ENCODE measurements around the gene PEX16. TPM values are rescaled to one million over a fixed set of nuclear protein-coding genes. Genes with fewer than 3 reads are reported as not detected.

PEX16 gene
- total RNA-seq, 2 donors from 2014 or later: 30.0 to 44.9 TPM

GRCh38 chr11:45872651-45873356 lies 44.9 kb downstream of the PEX16 start:
- TF ChIP-seq, protein P1, sequence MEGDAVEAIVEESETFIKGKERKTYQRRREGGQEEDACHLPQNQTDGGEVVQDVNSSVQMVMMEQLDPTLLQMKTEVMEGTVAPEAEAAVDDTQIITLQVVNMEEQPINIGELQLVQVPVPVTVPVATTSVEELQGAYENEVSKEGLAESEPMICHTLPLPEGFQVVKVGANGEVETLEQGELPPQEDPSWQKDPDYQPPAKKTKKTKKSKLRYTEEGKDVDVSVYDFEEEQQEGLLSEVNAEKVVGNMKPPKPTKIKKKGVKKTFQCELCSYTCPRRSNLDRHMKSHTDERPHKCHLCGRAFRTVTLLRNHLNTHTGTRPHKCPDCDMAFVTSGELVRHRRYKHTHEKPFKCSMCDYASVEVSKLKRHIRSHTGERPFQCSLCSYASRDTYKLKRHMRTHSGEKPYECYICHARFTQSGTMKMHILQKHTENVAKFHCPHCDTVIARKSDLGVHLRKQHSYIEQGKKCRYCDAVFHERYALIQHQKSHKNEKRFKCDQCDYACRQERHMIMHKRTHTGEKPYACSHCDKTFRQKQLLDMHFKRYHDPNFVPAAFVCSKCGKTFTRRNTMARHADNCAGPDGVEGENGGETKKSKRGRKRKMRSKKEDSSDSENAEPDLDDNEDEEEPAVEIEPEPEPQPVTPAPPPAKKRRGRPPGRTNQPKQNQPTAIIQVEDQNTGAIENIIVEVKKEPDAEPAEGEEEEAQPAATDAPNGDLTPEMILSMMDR (IDR thresholded peaks at IDR 0.05): peak; percentile 54
- intact Hi-C loops (cut with DNase I): loop anchor here (10.0 kb wide), 1 partner anchor 132 kb away; no protein-coding TSS in a partner anchor
- no peak for DNase-seq
- no peak overlapping the region for H3K4me3 ChIP-seq
- H3K27me3 ChIP-seq: no peaks in the 10 kb centered on the region
- no peak overlapping the region for H3K9ac ChIP-seq (ENCODE audit: low read depth in 2 of 2, low read length in 2 of 2)
- no peak overlapping the region for H3K27ac ChIP-seq
- no peaks in the 10 kb centered on the region for H3K9me3 ChIP-seq
- H3K4me1 ChIP-seq: no peaks in the 10 kb centered on the region
- peaks cover 34% of the 10 kb centered on the region for H3K36me3 ChIP-seq

DNA sequence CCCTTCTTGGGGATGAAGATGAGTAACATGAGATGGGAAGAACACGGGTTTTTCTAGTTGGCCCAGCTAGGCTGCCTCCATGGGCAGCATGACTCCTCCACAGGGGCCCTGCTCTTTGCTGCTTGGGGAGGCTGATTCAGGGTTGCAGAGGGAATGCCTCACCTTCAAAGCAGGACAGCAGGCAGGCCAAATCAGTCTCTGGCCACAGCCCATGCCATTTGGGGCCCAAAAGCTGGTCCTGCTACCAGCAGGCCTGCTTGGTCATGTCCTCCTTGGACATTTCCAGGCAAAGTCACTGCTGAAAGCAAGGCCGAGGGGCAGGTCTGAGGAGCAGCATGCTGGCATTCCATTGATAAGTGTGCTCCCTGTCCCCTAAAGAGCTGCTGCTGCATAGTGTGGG lies 46.0 kb downstream of the PEX16 start:
- no peak for DNase-seq
- Histone ChIP-seq H3K36me3 (peaks cover 37% of the 10 kb centered on the region), H3K27ac (no peak overlapping the region), H3K27me3 (no peaks in the 10 kb centered on the region), H3K4me1 (no peaks in the 10 kb centered on the region), H3K9me3 (no peaks in the 10 kb centered on the region), H3K9ac (ENCODE audit: low read depth in 2 of 2, low read length in 2 of 2) (no peak overlapping the region), H3K4me3 (no peak overlapping the region)
- TF ChIP-seq, protein P1 (IDR thresholded peaks at IDR 0.05): no peak
- intact Hi-C loops (cut with DNase I): loop anchor here (10.0 kb wide), 1 partner anchor 133 kb away; no protein-coding TSS in a partner anchor

DNA sequence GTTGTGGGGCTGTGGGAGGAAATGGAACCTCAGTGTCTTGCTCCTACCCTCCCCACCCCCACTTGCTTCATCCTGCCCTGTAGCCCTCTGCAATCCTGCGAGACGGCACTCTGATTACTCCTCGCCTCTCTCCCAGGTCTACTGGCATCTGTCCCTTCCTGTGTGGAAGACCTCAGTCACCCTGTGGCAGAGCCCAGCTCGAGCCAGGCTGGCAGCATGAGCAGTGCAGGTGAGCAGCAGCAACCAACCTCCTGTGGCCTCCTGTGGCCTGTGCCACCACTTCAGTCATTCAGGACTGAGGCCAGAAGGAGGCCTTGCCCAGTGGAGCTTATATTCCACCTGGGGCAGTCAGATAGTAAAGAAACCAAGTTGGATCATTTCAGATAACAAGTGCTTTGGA lies 47.0 kb downstream of the PEX16 start:
- intact Hi-C loops (cut with DNase I): loop anchor here (10.0 kb wide), 1 partner anchor 134 kb away; no protein-coding TSS in a partner anchor
- no peaks in the 10 kb centered on the region for H3K27me3 ChIP-seq
- no peaks in the 10 kb centered on the region for H3K4me1 ChIP-seq
- no peak overlapping the region for H3K4me3 ChIP-seq
- TF ChIP-seq, protein P1 (IDR thresholded peaks at IDR 0.05): no peak
- no peaks in the 10 kb centered on the region for H3K9me3 ChIP-seq
- no peak for DNase-seq
- H3K36me3 ChIP-seq: peaks cover 41% of the 10 kb centered on the region
- H3K9ac ChIP-seq (ENCODE audit: low read depth in 2 of 2, low read length in 2 of 2): no peak overlapping the region
- H3K27ac ChIP-seq: no peak overlapping the region

DNA sequence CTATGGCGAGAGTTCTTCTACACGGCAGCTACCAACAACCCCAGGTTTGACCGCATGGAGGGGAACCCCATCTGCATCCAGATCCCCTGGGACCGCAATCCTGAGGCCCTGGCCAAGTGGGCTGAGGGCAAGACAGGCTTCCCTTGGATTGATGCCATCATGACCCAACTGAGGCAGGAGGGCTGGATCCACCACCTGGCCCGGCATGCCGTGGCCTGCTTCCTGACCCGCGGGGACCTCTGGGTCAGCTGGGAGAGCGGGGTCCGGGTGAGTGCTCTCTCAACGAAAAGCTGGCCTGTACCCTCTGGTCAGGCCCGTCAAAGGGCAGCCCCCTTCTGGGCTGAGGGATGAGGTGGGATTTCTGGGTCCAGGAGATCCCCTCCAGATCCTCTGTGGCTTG lies 48.1 kb downstream of the PEX16 start:
- Histone ChIP-seq H3K27ac (no peak overlapping the region), H3K9me3 (no peaks in the 10 kb centered on the region), H3K4me1 (no peaks in the 10 kb centered on the region), H3K9ac (ENCODE audit: low read depth in 2 of 2, low read length in 2 of 2) (no peak overlapping the region), H3K36me3 (peaks cover 41% of the 10 kb centered on the region), H3K27me3 (no peaks in the 10 kb centered on the region), H3K4me3 (no peak overlapping the region)
- intact Hi-C loops (cut with DNase I): no loop called here
- no peak for DNase-seq
- TF ChIP-seq, protein P1 (IDR thresholded peaks at IDR 0.05): no peak

DNA sequence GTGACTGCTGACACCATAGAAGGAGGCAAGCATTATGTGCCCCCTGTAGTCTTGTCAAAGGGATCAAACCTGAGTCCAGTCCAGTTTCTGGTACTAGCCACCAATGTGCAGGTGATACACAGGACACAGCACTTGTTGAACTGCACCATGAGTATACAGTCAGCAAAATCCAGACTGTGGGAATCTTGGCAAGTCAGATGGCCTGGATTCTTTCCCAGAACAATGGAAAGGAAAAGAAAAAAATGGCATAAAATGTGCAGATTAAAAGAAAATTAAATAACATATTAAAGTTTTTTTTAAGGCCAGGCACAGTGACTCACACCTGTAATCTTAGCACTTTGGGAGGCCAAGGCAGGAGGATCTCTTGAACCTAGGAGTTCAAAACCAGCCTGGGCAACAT lies 53.6 kb downstream of the PEX16 start:
- peaks cover 20% of the 10 kb centered on the region for H3K36me3 ChIP-seq
- no peak overlapping the region for H3K9ac ChIP-seq (ENCODE audit: low read depth in 2 of 2, low read length in 2 of 2)
- no peaks in the 10 kb centered on the region for H3K9me3 ChIP-seq
- intact Hi-C loops (cut with DNase I): no loop called here
- DNase-seq: no peak
- H3K27ac ChIP-seq: no peak overlapping the region
- no peak overlapping the region for H3K4me3 ChIP-seq
- H3K27me3 ChIP-seq: no peaks in the 10 kb centered on the region
- no peaks in the 10 kb centered on the region for H3K4me1 ChIP-seq
- TF ChIP-seq, protein P1 (IDR thresholded peaks at IDR 0.05): no peak
